Naive thymus-derived CD4-positive, alpha-beta T cell (primary cell): ENCODE data around the gene IRF8. TPM values are rescaled to one million over a fixed set of nuclear protein-coding genes. Genes with fewer than 3 reads are reported as not detected.

Source experiments
- ATAC-seq: fragments of 150-1000 bp; cut with Tn5 transposase; 2 replicates; pipeline ENCODE4 v1.10.0; 2021; ENCODE audit warnings: mild to moderate bottlenecking, moderate library complexity
- CTCF ChIA-PET: fragments of 350-600 bp; sonication (Branson Sonifier 250); formaldehyde crosslinking; loops from one replicate; lab custom pipeline; 2021; ENCODE audit warnings: antibody characterized with exemption; lab: Charles Lee
- POLR2A ChIA-PET: fragments of 350-600 bp; sonication (Branson Sonifier 250); formaldehyde crosslinking; loops from one replicate; lab custom pipeline; 2021; ENCODE audit warnings: antibody characterized with exemption, inconsistent platforms; lab: Charles Lee
- DNase-seq, 9 donors: peaks; one replicate each; pipeline versions ENCODE4 v3.0.0 to v3.0.0-alpha.2; 2020 to 2022; ENCODE audit warnings: mixed read lengths in 1 of 9
- H3K27ac ChIP-seq: one replicate; pipeline ENCODE4 v1.7.0; 2013; ENCODE audit warnings: mild to moderate bottlenecking, low read depth, low read length, moderate library complexity
- H3K27me3 ChIP-seq, 2 donors: one replicate each; pipeline ENCODE4 v1.7.0; 2013; ENCODE audit warnings: low read length in 2 of 2, mild to moderate bottlenecking in 2 of 2, moderate library complexity in 2 of 2; ENCODE audit not compliant: control insufficient read depth in 2 of 2, insufficient read depth in 2 of 2
- H3K36me3 ChIP-seq, 3 experiments: 1 replicate in 2 of 3; 2 replicates in 1 of 3; pipeline ENCODE4 v1.7.0; 2013; ENCODE audit warnings: low read length in 3 of 3, mild to moderate bottlenecking in 3 of 3, moderate library complexity in 1 of 3; ENCODE audit not compliant: insufficient read depth in 3 of 3, control insufficient read depth in 2 of 3
- H3K4me1 ChIP-seq, 2 donors: one replicate each; pipeline ENCODE4 v1.7.0; 2013; ENCODE audit warnings: low read length in 2 of 2, mild to moderate bottlenecking in 2 of 2, moderate library complexity in 1 of 2; ENCODE audit not compliant: control insufficient read depth in 2 of 2, insufficient read depth in 2 of 2
- H3K4me3 ChIP-seq: 2 replicates; pipeline ENCODE4 v1.7.0; 2013; ENCODE audit warnings: mild to moderate bottlenecking, low read length
- H3K9me3 ChIP-seq, 3 experiments: 1 replicate in 2 of 3; 2 replicates in 1 of 3; pipeline ENCODE4 v1.7.0; 2013; ENCODE audit warnings: low read length in 3 of 3; ENCODE audit not compliant: control insufficient read depth in 2 of 3
- H3K27ac Mint-ChIP-seq, 9 donors: one replicate each; pipeline ENCODE4 v1.8.0; 2020 to 2022; ENCODE audit warnings: mixed read lengths in 9 of 9, mild to moderate bottlenecking in 8 of 9, moderate library complexity in 5 of 9, inconsistent platforms in 2 of 9
- H3K27me3 Mint-ChIP-seq, 5 donors: one replicate each; pipeline ENCODE4 v1.8.0; 2021 to 2022; ENCODE audit warnings: mixed read lengths in 5 of 5, mild to moderate bottlenecking in 1 of 5
- H3K36me3 Mint-ChIP-seq, 5 donors: one replicate each; pipeline ENCODE4 v1.8.0; 2020 to 2022; ENCODE audit warnings: mixed read lengths in 5 of 5, mild to moderate bottlenecking in 3 of 5, inconsistent platforms in 1 of 5
- H3K4me1 Mint-ChIP-seq, 7 donors: one replicate each; pipeline ENCODE4 v1.8.0; 2020 to 2022; ENCODE audit warnings: mixed read lengths in 7 of 7, mild to moderate bottlenecking in 3 of 7, inconsistent platforms in 1 of 7
- H3K4me3 Mint-ChIP-seq, 10 donors: one replicate each; pipeline ENCODE4 v1.8.0; 2020 to 2022; ENCODE audit warnings: mild to moderate bottlenecking in 10 of 10, mixed read lengths in 10 of 10, moderate library complexity in 6 of 10, inconsistent platforms in 2 of 10
- H3K9me3 Mint-ChIP-seq, 11 donors: one replicate each; pipeline ENCODE4 v1.8.0; 2020 to 2022; ENCODE audit warnings: mixed read lengths in 11 of 11, mild to moderate bottlenecking in 4 of 11, inconsistent platforms in 1 of 11, moderate library complexity in 1 of 11
- intact Hi-C, 2 donors: fragments of 100-400 bp; cut with micrococcal nuclease; formaldehyde crosslinking; loops; one replicate each; pipeline ENCODE4 v1.15.1; 2023
- polyA plus RNA-seq, 2 donors: library from polyadenylated mRNA; unstranded; fragments of 300-500 nt; fragmentation: Illumina TruSeq; gene quantifications; one replicate each; pipeline ENCODE4 v1.2.3, GENCODE V29; 2021
- total RNA-seq, 6 experiments: library from RNA in 5 of 6; stranded (reverse) in 5 of 6; gene quantifications; 1 replicate in 5 of 6; 2 replicates in 1 of 6; pipeline ENCODE4 v1.2.3 and lab custom pipeline; 2021 to 2026

The IRF8 gene
- total and polyA plus RNA-seq, 7 experiments from 2014 or later: 3.5 to 105 (median 6.4) TPM

GRCh38 chr16:85900027-85900792 lies 1.2 kb downstream of the IRF8 start:
- H3K4me1 Mint-ChIP-seq: peaks cover 46 to 68% (median 63%) of the 10 kb centered on the region in 7 donors
- Histone ChIP-seq H3K27ac (no peak overlapping the region), H3K4me3 (no peak overlapping the region), H3K4me1 (peaks cover 18 to 28% of the 10 kb centered on the region in 2 donors), H3K36me3 (peaks cover 0 to 4% (median 0%) of the 10 kb centered on the region in 3 experiments), H3K9me3 (no peaks in the 10 kb centered on the region), H3K27me3 (no peaks in the 10 kb centered on the region)
- intact Hi-C loops: loop anchor here (5.0 kb wide), 1 partner anchor 87 kb away; no protein-coding TSS in a partner anchor
- ATAC-seq (no peak), DNase-seq (no peak)
- peak overlapping the region in 3 of 9 donors; percentile 23 to 52 (median 40) for H3K27ac Mint-ChIP-seq
- H3K9me3 Mint-ChIP-seq: peaks cover 0 to 2% (median 0%) of the 10 kb centered on the region in 11 donors
- H3K4me3 Mint-ChIP-seq: peak overlapping the region; percentile 8 to 90 (median 84)
- POLR2A ChIA-PET: interaction anchor here (1.2 kb wide), 1 partner anchor 36 kb away, joined by 3 read pairs; no protein-coding TSS in a partner anchor
- peaks cover 0 to 9% (median 0%) of the 10 kb centered on the region in 5 donors for H3K27me3 Mint-ChIP-seq
- CTCF ChIA-PET: interaction anchor here (0.9 to 1.4 kb wide), 3 partner anchors 12 to 79 kb away, joined by 3 to 4 read pairs (median 3); no protein-coding TSS in a partner anchor
- H3K36me3 Mint-ChIP-seq: peaks cover 0 to 20% (median 0%) of the 10 kb centered on the region in 5 donors

GRCh38 chr16:85901110-85901509 lies 2.1 kb downstream of the IRF8 start:
- ATAC-seq (no peak), DNase-seq (no peak)
- H3K36me3 ChIP-seq: peaks cover 0 to 4% (median 0%) of the 10 kb centered on the region in 3 experiments
- POLR2A ChIA-PET: no interaction called here
- Mint-ChIP-seq H3K36me3 (peaks cover 0 to 28% (median 0%) of the 10 kb centered on the region in 5 donors), H3K4me3 (peak overlapping the region in 7 of 10 donors; percentile 38 to 90 (median 85)), H3K9me3 (peaks cover 0 to 2% (median 0%) of the 10 kb centered on the region in 11 donors), H3K4me1 (peaks cover 46 to 68% (median 63%) of the 10 kb centered on the region in 7 donors), H3K27ac (peak overlapping the region in 3 of 9 donors; percentile 43 to 56 (median 55)), H3K27me3 (peaks cover 0 to 9% (median 0%) of the 10 kb centered on the region in 5 donors)
- H3K4me3 ChIP-seq: no peak overlapping the region
- peaks cover 18 to 28% of the 10 kb centered on the region in 2 donors for H3K4me1 ChIP-seq
- intact Hi-C loops: loop anchor here (5.0 kb wide), 1 partner anchor 86 kb away; no protein-coding TSS in a partner anchor
- CTCF ChIA-PET: interaction anchor here (1.0 kb wide), 1 partner anchor 80 kb away, joined by 3 read pairs; no protein-coding TSS in a partner anchor
- H3K27ac ChIP-seq: no peak overlapping the region
- no peaks in the 10 kb centered on the region for H3K9me3 ChIP-seq
- no peaks in the 10 kb centered on the region for H3K27me3 ChIP-seq

- POLR2A ChIA-PET: interaction anchor here (0.9 to 1.1 kb wide), 2 partner anchors 11 to 33 kb away, joined by 3 to 4 read pairs; no protein-coding TSS in a partner anchor
- ATAC-seq: no peak
- Mint-ChIP-seq H3K36me3 (peaks cover 0 to 33% (median 0%) of the 10 kb centered on the region in 5 donors), H3K27ac (peak overlapping the region in 6 of 9 donors; percentile 43 to 97 (median 88)), H3K9me3 (peaks cover 0 to 2% (median 0%) of the 10 kb centered on the region in 11 donors), H3K4me1 (peaks cover 46 to 68% (median 63%) of the 10 kb centered on the region in 7 donors), H3K27me3 (peaks cover 0 to 9% (median 0%) of the 10 kb centered on the region in 5 donors), H3K4me3 (peak overlapping the region; percentile 38 to 99 (median 92))
- peaks cover 18 to 28% of the 10 kb centered on the region in 2 donors for H3K4me1 ChIP-seq
- H3K4me3 ChIP-seq: peak overlapping the region; percentile 53
- no peaks in the 10 kb centered on the region for H3K27me3 ChIP-seq
- peaks cover 0 to 4% (median 0%) of the 10 kb centered on the region in 3 experiments for H3K36me3 ChIP-seq
- no peaks in the 10 kb centered on the region for H3K9me3 ChIP-seq
- intact Hi-C loops: loop anchor here (1.0 to 5.0 kb wide), 5 partner anchors 13 to 103 kb away; partner anchors contain the start of genes COX4I1 (in 1 of the 2) and EMC8 (in 1 of the 2)
- CTCF ChIA-PET: no interaction called here
- H3K27ac ChIP-seq: no peak overlapping the region
- no peak for DNase-seq
These were observed 2.9 kb downstream of the IRF8 start for GRCh38 chr16:85901773-85902365.

- Histone ChIP-seq H3K4me1 (peaks cover 18 to 28% of the 10 kb centered on the region in 2 donors), H3K4me3 (peak overlapping the region; percentile 53), H3K9me3 (no peaks in the 10 kb centered on the region), H3K27me3 (no peaks in the 10 kb centered on the region), H3K27ac (peak overlapping the region; percentile 63), H3K36me3 (peaks cover 0 to 4% (median 0%) of the 10 kb centered on the region in 3 experiments)
- POLR2A ChIA-PET: interaction anchor here (0.6 to 1.4 kb wide), 4 partner anchors 11 to 85 kb away, joined by 3 to 7 read pairs (median 4); no protein-coding TSS in a partner anchor
- peaks cover 0 to 5% (median 0%) of the 10 kb centered on the region in 5 donors for H3K27me3 Mint-ChIP-seq
- CTCF ChIA-PET: interaction anchor here (0.6 to 1.5 kb wide), 2 partner anchors 35 to 83 kb away, joined by 3 read pairs; no protein-coding TSS in a partner anchor
- peak overlapping the region; percentile 74 to 98 (median 90) for H3K27ac Mint-ChIP-seq
- intact Hi-C loops: loop anchor here (1.0 to 5.0 kb wide), 5 partner anchors 14 to 103 kb away; partner anchors contain the start of genes COX4I1 (in 1 of the 2) and EMC8 (in 1 of the 2)
- peak; percentile 74 for ATAC-seq
- H3K36me3 Mint-ChIP-seq: peaks cover 0 to 33% (median 0%) of the 10 kb centered on the region in 5 donors
- peaks cover 0 to 2% (median 0%) of the 10 kb centered on the region in 11 donors for H3K9me3 Mint-ChIP-seq
- H3K4me1 Mint-ChIP-seq: peaks cover 46 to 68% (median 60%) of the 10 kb centered on the region in 7 donors
- H3K4me3 Mint-ChIP-seq: peak overlapping the region; percentile 85 to 99 (median 94)
- peak in 8 of 9 donors; percentile 35 to 71 (median 52) for DNase-seq
These were observed 3.6 kb downstream of the IRF8 start for GRCh38 chr16:85902366-85903155.

- CTCF ChIA-PET: interaction anchor here (0.6 to 1.5 kb wide), 3 partner anchors 34 to 89 kb away, joined by 3 read pairs; no protein-coding TSS in a partner anchor
- peak overlapping the region; percentile 85 to 99 (median 94) for H3K4me3 Mint-ChIP-seq
- Histone ChIP-seq H3K36me3 (peaks cover 0 to 3% (median 0%) of the 10 kb centered on the region in 3 experiments), H3K4me1 (peaks cover 18 to 23% of the 10 kb centered on the region in 2 donors), H3K27ac (peak overlapping the region; percentile 63), H3K27me3 (no peaks in the 10 kb centered on the region), H3K4me3 (peak overlapping the region; percentile 53), H3K9me3 (no peaks in the 10 kb centered on the region)
- peaks cover 0 to 33% (median 1%) of the 10 kb centered on the region in 5 donors for H3K36me3 Mint-ChIP-seq
- DNase-seq (no peak), ATAC-seq (peak; percentile 33)
- H3K27ac Mint-ChIP-seq: peak overlapping the region; percentile 74 to 98 (median 90)
- intact Hi-C loops: loop anchor here (2.0 to 5.0 kb wide), 3 partner anchors 15 to 84 kb away; no protein-coding TSS in a partner anchor
- POLR2A ChIA-PET: interaction anchor here (1.4 kb wide), 1 partner anchor 33 kb away, joined by 7 read pairs; no protein-coding TSS in a partner anchor
- peaks cover 40 to 67% (median 60%) of the 10 kb centered on the region in 7 donors for H3K4me1 Mint-ChIP-seq
- H3K27me3 Mint-ChIP-seq: no peaks in the 10 kb centered on the region
- H3K9me3 Mint-ChIP-seq: peaks cover 0 to 2% (median 0%) of the 10 kb centered on the region in 11 donors
These were observed 4.6 kb downstream of the IRF8 start for GRCh38 chr16:85903559-85903958.
